Stimulated activated CD8-positive, alpha-beta memory T cell treated with anti-CD3 and anti-CD28 coated beads, Interleukin-15, amount 100 ng/mL, for 4 hours (primary cell): ENCODE results near the gene CYP2R1.
A peak's percentile ranks its signal among the peaks of the same experiment; 100 is the strongest.

Experiments
- DNase-seq, 2 donors: peaks; one replicate each; pipeline ENCODE4 v3.0.0-alpha.2; 2020; ENCODE audit warnings: low read depth in 2 of 2

CYP2R1 gene

GRCh38 chr11:14892036-14892556 lies at the start of gene CYP2R1:
Gene CYP2R1, minus strand, starts transcription at chr11:14892231. Its CDS starts 26 bp downstream, at chr11:14892205.
- DNase-seq = peak; percentile 78 to 83

- DNase-seq = no peak
These were observed 46.9 kb upstream of the CYP2R1 start for GRCh38 chr11:14938936-14939335.

GRCh38 chr11:14934641-14935351 lies 42.8 kb upstream of the CYP2R1 start:
- DNase-seq = no peak

GRCh38 chr11:14932447-14932846 lies 40.4 kb upstream of the CYP2R1 start:
- no peak for DNase-seq

GRCh38 chr11:14930369-14930768 lies 38.3 kb upstream of the CYP2R1 start:
- no peak for DNase-seq

GRCh38 chr11:14927146-14927545 lies 35.1 kb upstream of the CYP2R1 start:
- DNase-seq = no peak

GRCh38 chr11:14924318-14924717 lies 32.3 kb upstream of the CYP2R1 start:
- no peak for DNase-seq

GRCh38 chr11:14916403-14916802 lies 24.4 kb upstream of the CYP2R1 start:
- DNase-seq = no peak

- DNase-seq = no peak
These were observed 22.5 kb upstream of the CYP2R1 start for GRCh38 chr11:14914536-14914935.

GRCh38 chr11:14908214-14908880 lies 16.3 kb upstream of the CYP2R1 start:
- no peak for DNase-seq

- peak; percentile 59 to 69 for DNase-seq
These were observed 15.6 kb upstream of the CYP2R1 start for GRCh38 chr11:14907411-14908213.

- no peak for DNase-seq
These were observed 15.0 kb upstream of the CYP2R1 start for GRCh38 chr11:14906993-14907392.

- DNase-seq = no peak
These were observed 14.5 kb upstream of the CYP2R1 start for GRCh38 chr11:14906578-14906977.

GRCh38 chr11:14905104-14906033 lies 13.3 kb upstream of the CYP2R1 start:
- peak in 1 of 2 donors; percentile 29 for DNase-seq

- DNase-seq = peak; percentile 52 to 58
These were observed 12.7 kb upstream of the CYP2R1 start for GRCh38 chr11:14904745-14905103.

GRCh38 chr11:14902650-14903350 lies 10.8 kb upstream of the CYP2R1 start:
- no peak for DNase-seq

- DNase-seq = no peak
These were observed 6.9 kb upstream of the CYP2R1 start for GRCh38 chr11:14898906-14899305.

GRCh38 chr11:14898355-14898754 lies 6.3 kb upstream of the CYP2R1 start:
- DNase-seq = no peak

- no peak for DNase-seq
These were observed 2.9 kb upstream of the CYP2R1 start for GRCh38 chr11:14894657-14895598.
